ENCODE data around the gene PATZ1. TPM values are rescaled to one million over a fixed set of nuclear protein-coding genes. Genes with fewer than 3 reads are reported as not detected.
"Not testable (repeated sequence)": the region's sequence is repeated elsewhere in the genome, so short reads cannot be mapped to it uniquely, and the experiment has no call there.

The PATZ1 gene
- total and polyA plus RNA-seq, 12 donors, result 6.6 to 16.9 (median 13.3) TPM

GRCh38 chr22:31349960-31350359 is 3.8 kb upstream of the PATZ1 start:
- Histone ChIP-seq H3K9me3 (no peaks in the 10 kb centered on the region), H3K4me1 (peaks cover 5 to 20% (median 11%) of the 10 kb centered on the region in 9 donors), H3K27me3 (peaks cover 0 to 10% (median 0%) of the 10 kb centered on the region in 7 donors), H3K27ac (no peak overlapping the region), H3K4me3 (no peak overlapping the region), H3K36me3 (no peaks in the 10 kb centered on the region)
- TF ChIP-seq CTCF (IDR thresholded peaks at IDR 0.05), result no peak
- intact Hi-C loops (cut with DNase I), result loop anchor here in 7 of 10 donors (5.0 to 10.0 kb wide), 6 partner anchors 47 to 285 kb away; partner anchors contain the start of genes DRG1 (in 4 of the 7), SFI1 (in 2 of the 7) and EIF4ENIF1 (in 1 of the 7)
- DNase-seq, result no peak
- ATAC-seq, result no peak

- ATAC-seq (no peak), DNase-seq (no peak)
- intact Hi-C loops (cut with DNase I), result loop anchor here in 7 of 10 donors (5.0 to 10.0 kb wide), 5 partner anchors 49 to 286 kb away; partner anchors contain the start of genes DRG1 (in 4 of the 7), SFI1 (in 2 of the 7) and EIF4ENIF1 (in 1 of the 7)
- H3K27ac ChIP-seq, result no peak overlapping the region
- H3K36me3 ChIP-seq, result peaks cover 0 to 10% (median 0%) of the 10 kb centered on the region in 9 donors
- no peak for TF ChIP-seq CTCF (IDR thresholded peaks at IDR 0.05)
- H3K9me3 ChIP-seq, result no peaks in the 10 kb centered on the region
- WGBS, 2 donors, result 86 to 89% methylated on average over 6 of the region's 6 CpGs
- H3K4me3 ChIP-seq, result no peak overlapping the region
- H3K4me1 ChIP-seq, result peaks cover 17 to 32% (median 23%) of the 10 kb centered on the region in 9 donors
- H3K27me3 ChIP-seq, result peaks cover 0 to 10% (median 0%) of the 10 kb centered on the region in 7 donors
Measured at GRCh38 chr22:31348766-31349165, 2.6 kb upstream of the PATZ1 start.

- H3K4me3 ChIP-seq, result peak overlapping the region in 9 of 10 donors; percentile 50 to 91 (median 74)
- intact Hi-C loops (cut with DNase I), result loop anchor here in 7 of 10 donors (5.0 to 10.0 kb wide), 5 partner anchors 49 to 287 kb away; partner anchors contain the start of genes DRG1 (in 4 of the 7), SFI1 (in 2 of the 7) and EIF4ENIF1 (in 1 of the 7)
- not testable (repeated sequence) for H3K36me3 ChIP-seq, H3K27me3 ChIP-seq, DNase-seq, ATAC-seq, H3K9me3 ChIP-seq
- peak overlapping the region; percentile 14 to 97 (median 92) for H3K27ac ChIP-seq
- WGBS, 2 donors, result 72 to 81% methylated on average over 12 to 16 of the region's 16 CpGs
- H3K4me1 ChIP-seq, result peaks cover 18 to 40% (median 30%) of the 10 kb centered on the region in 9 donors
Measured at GRCh38 chr22:31348009-31348337, 1.8 kb upstream of the PATZ1 start.

GRCh38 chr22:31347251-31348008 is 1.3 kb upstream of the PATZ1 start:
- intact Hi-C loops (cut with DNase I), result loop anchor here in 7 of 10 donors (2.0 to 10.0 kb wide), 7 partner anchors 50 to 287 kb away; partner anchors contain the start of genes DRG1 (in 6 of the 7), SFI1 (in 2 of the 7), EIF4ENIF1 (in 1 of the 7) and PIK3IP1 (in 1 of the 7)
- 1% methylated on average over 50 of the region's 50 CpGs for WGBS, 2 donors
- DNase-seq (peak; percentile 68 to 72), ATAC-seq (peak; percentile 35 to 62 (median 60))
- Histone ChIP-seq H3K4me3 (peak overlapping the region; percentile 50 to 91 (median 74)), H3K36me3 (peaks cover 0 to 15% (median 3%) of the 10 kb centered on the region in 9 donors), H3K9me3 (no peaks in the 10 kb centered on the region), H3K27me3 (peaks cover 0 to 4% (median 0%) of the 10 kb centered on the region in 7 donors), H3K27ac (peak overlapping the region; percentile 55 to 97 (median 92)), H3K4me1 (peaks cover 20 to 46% (median 32%) of the 10 kb centered on the region in 9 donors)
- TF ChIP-seq CTCF (IDR thresholded peaks at IDR 0.05), result no peak
